ENCODE measurements around the gene MAP4K5. TPM values are rescaled to one million over a fixed set of nuclear protein-coding genes. Genes with fewer than 3 reads are reported as not detected.

Gene MAP4K5
- total RNA-seq: 10 to 100 TPM; 26.2 to 28.1 TPM

GRCh38 chr14:50532502-50533240 is at the start of gene MAP4K5:
Gene MAP4K5, minus strand, starts transcription at chr14:50532569. Its CDS starts 520 bp downstream, at chr14:50532049.
- Mint-ChIP-seq H3K27ac (peak within 1 kb of the TSS; percentile 89), H3K27me3 (no peaks in the 10 kb centered on the region), H3K4me3 (peak within 1 kb of the TSS; percentile 93), H3K4me1 (ENCODE audit: low read depth) (peaks cover 38% of the 10 kb centered on the region), H3K9me3 (no peaks in the 10 kb centered on the region), H3K36me3 (ENCODE audit: low read depth) (peaks cover 7% of the 10 kb centered on the region)
- CTCF ChIA-PET: interaction anchor here (0.6 to 1.7 kb wide), 17 partner anchors 9 to 417 kb away, joined by 3 to 12 read pairs (median 4); partner anchors contain the start of gene VCPKMT
- DNase-seq: peak; percentile 92
- intact Hi-C loops (cut with micrococcal nuclease): loop anchor here (2.0 kb wide), 1 partner anchor 188 kb away; no protein-coding TSS in a partner anchor
- ATAC-seq: peak; percentile 97
- POLR2A ChIA-PET: interaction anchor here (0.9 to 1.7 kb wide), 6 partner anchors 10 to 212 kb away, joined by 3 to 8 read pairs (median 4); no protein-coding TSS in a partner anchor
- TF ChIP-seq, protein P1, sequence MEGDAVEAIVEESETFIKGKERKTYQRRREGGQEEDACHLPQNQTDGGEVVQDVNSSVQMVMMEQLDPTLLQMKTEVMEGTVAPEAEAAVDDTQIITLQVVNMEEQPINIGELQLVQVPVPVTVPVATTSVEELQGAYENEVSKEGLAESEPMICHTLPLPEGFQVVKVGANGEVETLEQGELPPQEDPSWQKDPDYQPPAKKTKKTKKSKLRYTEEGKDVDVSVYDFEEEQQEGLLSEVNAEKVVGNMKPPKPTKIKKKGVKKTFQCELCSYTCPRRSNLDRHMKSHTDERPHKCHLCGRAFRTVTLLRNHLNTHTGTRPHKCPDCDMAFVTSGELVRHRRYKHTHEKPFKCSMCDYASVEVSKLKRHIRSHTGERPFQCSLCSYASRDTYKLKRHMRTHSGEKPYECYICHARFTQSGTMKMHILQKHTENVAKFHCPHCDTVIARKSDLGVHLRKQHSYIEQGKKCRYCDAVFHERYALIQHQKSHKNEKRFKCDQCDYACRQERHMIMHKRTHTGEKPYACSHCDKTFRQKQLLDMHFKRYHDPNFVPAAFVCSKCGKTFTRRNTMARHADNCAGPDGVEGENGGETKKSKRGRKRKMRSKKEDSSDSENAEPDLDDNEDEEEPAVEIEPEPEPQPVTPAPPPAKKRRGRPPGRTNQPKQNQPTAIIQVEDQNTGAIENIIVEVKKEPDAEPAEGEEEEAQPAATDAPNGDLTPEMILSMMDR (IDR thresholded peaks at IDR 0.05): peak; percentile 90

GRCh38 chr14:50578433-50578832 is 46.1 kb upstream of the MAP4K5 start:
- no peak overlapping the region for H3K27ac Mint-ChIP-seq
- H3K36me3 Mint-ChIP-seq (ENCODE audit: low read depth): no peaks in the 10 kb centered on the region
- ChIA-PET CTCF (no interaction called here), POLR2A (no interaction called here)
- H3K9me3 Mint-ChIP-seq: no peaks in the 10 kb centered on the region
- H3K4me1 Mint-ChIP-seq (ENCODE audit: low read depth): no peaks in the 10 kb centered on the region
- ATAC-seq (no peak), DNase-seq (no peak)
- TF ChIP-seq, protein P1 (IDR thresholded peaks at IDR 0.05): no peak
- intact Hi-C loops (cut with micrococcal nuclease): no loop called here
- H3K4me3 Mint-ChIP-seq: no peak overlapping the region
- no peaks in the 10 kb centered on the region for H3K27me3 Mint-ChIP-seq

GRCh38 chr14:50577982-50578381 is 45.6 kb upstream of the MAP4K5 start:
- ATAC-seq: no peak
- Mint-ChIP-seq H3K27ac (no peak overlapping the region), H3K36me3 (ENCODE audit: low read depth) (no peaks in the 10 kb centered on the region), H3K4me1 (ENCODE audit: low read depth) (no peaks in the 10 kb centered on the region), H3K9me3 (no peaks in the 10 kb centered on the region), H3K4me3 (no peak overlapping the region), H3K27me3 (no peaks in the 10 kb centered on the region)
- POLR2A ChIA-PET: no interaction called here
- TF ChIP-seq, protein P1 (IDR thresholded peaks at IDR 0.05): no peak
- no peak for DNase-seq
- CTCF ChIA-PET: no interaction called here
- intact Hi-C loops (cut with micrococcal nuclease): no loop called here

GRCh38 chr14:50575769-50576168 is 43.4 kb upstream of the MAP4K5 start:
- H3K4me1 Mint-ChIP-seq (ENCODE audit: low read depth): no peaks in the 10 kb centered on the region
- H3K27ac Mint-ChIP-seq: no peak overlapping the region
- no peak overlapping the region for H3K4me3 Mint-ChIP-seq
- DNase-seq (no peak), ATAC-seq (no peak)
- TF ChIP-seq, protein P1 (IDR thresholded peaks at IDR 0.05): no peak
- H3K9me3 Mint-ChIP-seq: peaks cover 7% of the 10 kb centered on the region
- H3K27me3 Mint-ChIP-seq: no peaks in the 10 kb centered on the region
- ChIA-PET POLR2A (no interaction called here), CTCF (no interaction called here)
- peaks cover 6% of the 10 kb centered on the region for H3K36me3 Mint-ChIP-seq (ENCODE audit: low read depth)
- intact Hi-C loops (cut with micrococcal nuclease): no loop called here

- ChIA-PET CTCF (interaction anchor here (0.9 to 1.5 kb wide), 2 partner anchors 31 to 140 kb away, joined by 3 to 6 read pairs; no protein-coding TSS in a partner anchor), POLR2A (interaction anchor here (1.4 kb wide), 1 partner anchor 9 kb away, joined by 4 read pairs; no protein-coding TSS in a partner anchor)
- TF ChIP-seq, protein P1 (IDR thresholded peaks at IDR 0.05): no peak
- Mint-ChIP-seq H3K27me3 (no peaks in the 10 kb centered on the region), H3K36me3 (ENCODE audit: low read depth) (peaks cover 10% of the 10 kb centered on the region), H3K9me3 (peaks cover 18% of the 10 kb centered on the region), H3K27ac (no peak overlapping the region), H3K4me3 (no peak overlapping the region), H3K4me1 (ENCODE audit: low read depth) (no peaks in the 10 kb centered on the region)
- ATAC-seq: no peak
- intact Hi-C loops (cut with micrococcal nuclease): no loop called here
- DNase-seq: no peak
These were observed 41.5 kb upstream of the MAP4K5 start for GRCh38 chr14:50573862-50574261.
